K562 (cell line): ENCODE data around the gene GYG2. TPM values are rescaled to one million over a fixed set of nuclear protein-coding genes. Genes with fewer than 3 reads are reported as not detected.

Experiments
- AFF4 ChIP-seq: sonication (generic); formaldehyde crosslinking; IDR thresholded peaks from 2 replicates; pipeline ENCODE4 v1.8.0; 2023; ENCODE audit warnings: mild to moderate bottlenecking, missing genetic modification reagents
- BCL6 ChIP-seq: fragments of 250-450 bp; sonication (Bioruptor Pico); IDR thresholded peaks from 2 replicates; pipeline ENCODE4 v1.4.0; 2020
- RAD21 ChIP-seq, 2 experiments: fragments of 250-450 bp in 1 of 2; fragments of 450-650 bp in 1 of 2; sonication (Bioruptor Pico) in 1 of 2; formaldehyde crosslinking in 1 of 2; IDR thresholded peaks in 1 of 2; conservative IDR thresholded peaks in 1 of 2; 2 replicates each; pipeline versions ENCODE4 v1.4.0 to v1.8.0; 2020 to 2022; ENCODE audit warnings: mild to moderate bottlenecking in 2 of 2, moderate library complexity in 1 of 2
- RCOR1 ChIP-seq, 2 experiments: IDR thresholded peaks; 2 replicates each; pipeline ENCODE4 v1.6.1; 2012; ENCODE audit warnings: low read depth in 2 of 2, low read length in 2 of 2, borderline replicate concordance in 1 of 2, improper control_type of control experiment in 1 of 2
- polyA plus RNA-seq, 8 experiments: library from polyadenylated mRNA; depleted of rRNA in 4 of 8; stranded (reverse) in 5 of 8; unstranded in 3 of 8; fragments of >200 nt; fragmentation: Nextera tagmentation in 2 of 8; fragmentation: Illumina TruSeq in 1 of 8; extraction: Ambion mirVana in 2 of 8; extraction: Trizol in 1 of 8; gene quantifications; 2 replicates each; pipeline versions ENCODE4 v1.2.1 to v1.2.3, GENCODE V29; 2011 to 2014; ENCODE audit warnings: inconsistent platforms in 1 of 8, missing spikeins in 1 of 8
- total RNA-seq, 7 experiments: library from RNA; depleted of rRNA in 6 of 7; stranded (reverse); fragments of >200 nt in 6 of 7; fragmentation: Illumina TruSeq in 2 of 7; extraction: Trizol in 2 of 7; gene quantifications; 2 replicates each; pipeline versions ENCODE4 v1.2.1 to v1.2.3, GENCODE V29; 2011 to 2021; ENCODE audit warnings: low replicate concordance in 1 of 7
- TF ChIP-seq, protein P1 (sequence below): conservative IDR thresholded peaks from 2 replicates; pipeline ENCODE4 v1.6.1; 2011; ENCODE audit warnings: low read depth, mild to moderate bottlenecking, low read length; ENCODE audit not compliant: control insufficient read depth

Gene GYG2
- total and polyA plus RNA-seq, 9 of the 15 experiments (the other 6 are each of a cell fraction or from before 2014, with no cell fraction given) = 0.24 to 4.4 (median 2.9) TPM

GRCh38 chrX:2903366-2903765 is 74.6 kb downstream of the GYG2 start (continued):
- no peak for TF ChIP-seq AFF4 (CRISPR knock-in tag)
- peak in 1 of 2 experiments; percentile 24; a peak in 1 of 4 replicates for TF ChIP-seq RCOR1 (IDR thresholded peaks at IDR 0.05; ENCODE audit: borderline replicate concordance in 1 of 2, low read depth in 2 of 2, low read length in 2 of 2)
- TF ChIP-seq, protein P1, sequence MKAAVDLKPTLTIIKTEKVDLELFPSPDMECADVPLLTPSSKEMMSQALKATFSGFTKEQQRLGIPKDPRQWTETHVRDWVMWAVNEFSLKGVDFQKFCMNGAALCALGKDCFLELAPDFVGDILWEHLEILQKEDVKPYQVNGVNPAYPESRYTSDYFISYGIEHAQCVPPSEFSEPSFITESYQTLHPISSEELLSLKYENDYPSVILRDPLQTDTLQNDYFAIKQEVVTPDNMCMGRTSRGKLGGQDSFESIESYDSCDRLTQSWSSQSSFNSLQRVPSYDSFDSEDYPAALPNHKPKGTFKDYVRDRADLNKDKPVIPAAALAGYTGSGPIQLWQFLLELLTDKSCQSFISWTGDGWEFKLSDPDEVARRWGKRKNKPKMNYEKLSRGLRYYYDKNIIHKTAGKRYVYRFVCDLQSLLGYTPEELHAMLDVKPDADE = no peak
- no peak for TF ChIP-seq BCL6
- 0 out of 4 replicates have a peak, but pooled peaks of 1 of the 2 experiments have one; percentile 15 for TF ChIP-seq RAD21 (CRISPR knock-in tag; conservative IDR thresholded peaks at IDR 0.05 in 1 of 2, IDR thresholded peaks at IDR 0.05 in 1 of 2)
